Measurements from ENCODE around the gene PTPRQ.

DNA sequence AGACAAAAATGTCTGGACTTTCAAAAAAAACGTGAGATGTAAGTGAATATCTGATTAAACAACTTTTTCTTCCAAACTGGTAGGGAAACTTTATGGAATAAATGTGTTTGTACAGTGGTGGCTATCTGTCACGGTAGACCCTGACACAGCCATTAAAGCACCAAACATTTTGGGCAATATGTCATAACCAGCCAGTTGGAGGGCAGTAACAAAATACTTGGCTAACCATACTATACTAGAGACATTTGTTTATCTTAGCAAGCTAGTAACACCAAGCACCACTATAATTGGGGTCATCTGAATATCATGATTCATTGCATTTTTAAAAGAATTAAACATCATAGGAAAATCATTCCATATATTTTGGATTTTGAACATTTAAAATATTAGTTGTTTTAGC is 257.4 kb downstream of the PTPRQ start:
- TF ChIP-seq SMAD3 (CRISPR knock-in tag; IDR thresholded peaks at IDR 0.05; ENCODE audit: borderline replicate concordance) (no peak), OVOL2 (CRISPR knock-in tag; IDR thresholded peaks at IDR 0.05; ENCODE audit: borderline replicate concordance) (no peak), ZNF219 (CRISPR knock-in tag; IDR thresholded peaks at IDR 0.05; ENCODE audit: borderline replicate concordance) (no peak), FOXP1 (CRISPR knock-in tag; IDR thresholded peaks at IDR 0.05; ENCODE audit: borderline replicate concordance) (no peak), ESRRA (CRISPR knock-in tag; IDR thresholded peaks at IDR 0.05; ENCODE audit: borderline replicate concordance) (no peak), ZBTB21 (CRISPR knock-in tag; IDR thresholded peaks at IDR 0.05; ENCODE audit: borderline replicate concordance) (no peak)
- TF ChIP-seq, protein P1, sequence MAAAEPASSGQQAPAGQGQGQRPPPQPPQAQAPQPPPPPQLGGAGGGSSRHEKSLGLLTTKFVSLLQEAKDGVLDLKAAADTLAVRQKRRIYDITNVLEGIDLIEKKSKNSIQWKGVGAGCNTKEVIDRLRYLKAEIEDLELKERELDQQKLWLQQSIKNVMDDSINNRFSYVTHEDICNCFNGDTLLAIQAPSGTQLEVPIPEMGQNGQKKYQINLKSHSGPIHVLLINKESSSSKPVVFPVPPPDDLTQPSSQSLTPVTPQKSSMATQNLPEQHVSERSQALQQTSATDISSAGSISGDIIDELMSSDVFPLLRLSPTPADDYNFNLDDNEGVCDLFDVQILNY (CRISPR knock-in tag; IDR thresholded peaks at IDR 0.05): no peak
- TF ChIP-seq, protein P2, sequence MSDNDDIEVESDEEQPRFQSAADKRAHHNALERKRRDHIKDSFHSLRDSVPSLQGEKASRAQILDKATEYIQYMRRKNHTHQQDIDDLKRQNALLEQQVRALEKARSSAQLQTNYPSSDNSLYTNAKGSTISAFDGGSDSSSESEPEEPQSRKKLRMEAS (CRISPR knock-in tag; IDR thresholded peaks at IDR 0.05): no peak
- TF ChIP-seq, protein P3, sequence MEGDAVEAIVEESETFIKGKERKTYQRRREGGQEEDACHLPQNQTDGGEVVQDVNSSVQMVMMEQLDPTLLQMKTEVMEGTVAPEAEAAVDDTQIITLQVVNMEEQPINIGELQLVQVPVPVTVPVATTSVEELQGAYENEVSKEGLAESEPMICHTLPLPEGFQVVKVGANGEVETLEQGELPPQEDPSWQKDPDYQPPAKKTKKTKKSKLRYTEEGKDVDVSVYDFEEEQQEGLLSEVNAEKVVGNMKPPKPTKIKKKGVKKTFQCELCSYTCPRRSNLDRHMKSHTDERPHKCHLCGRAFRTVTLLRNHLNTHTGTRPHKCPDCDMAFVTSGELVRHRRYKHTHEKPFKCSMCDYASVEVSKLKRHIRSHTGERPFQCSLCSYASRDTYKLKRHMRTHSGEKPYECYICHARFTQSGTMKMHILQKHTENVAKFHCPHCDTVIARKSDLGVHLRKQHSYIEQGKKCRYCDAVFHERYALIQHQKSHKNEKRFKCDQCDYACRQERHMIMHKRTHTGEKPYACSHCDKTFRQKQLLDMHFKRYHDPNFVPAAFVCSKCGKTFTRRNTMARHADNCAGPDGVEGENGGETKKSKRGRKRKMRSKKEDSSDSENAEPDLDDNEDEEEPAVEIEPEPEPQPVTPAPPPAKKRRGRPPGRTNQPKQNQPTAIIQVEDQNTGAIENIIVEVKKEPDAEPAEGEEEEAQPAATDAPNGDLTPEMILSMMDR (IDR thresholded peaks at IDR 0.05): no peak
- TF ChIP-seq, protein P4, sequence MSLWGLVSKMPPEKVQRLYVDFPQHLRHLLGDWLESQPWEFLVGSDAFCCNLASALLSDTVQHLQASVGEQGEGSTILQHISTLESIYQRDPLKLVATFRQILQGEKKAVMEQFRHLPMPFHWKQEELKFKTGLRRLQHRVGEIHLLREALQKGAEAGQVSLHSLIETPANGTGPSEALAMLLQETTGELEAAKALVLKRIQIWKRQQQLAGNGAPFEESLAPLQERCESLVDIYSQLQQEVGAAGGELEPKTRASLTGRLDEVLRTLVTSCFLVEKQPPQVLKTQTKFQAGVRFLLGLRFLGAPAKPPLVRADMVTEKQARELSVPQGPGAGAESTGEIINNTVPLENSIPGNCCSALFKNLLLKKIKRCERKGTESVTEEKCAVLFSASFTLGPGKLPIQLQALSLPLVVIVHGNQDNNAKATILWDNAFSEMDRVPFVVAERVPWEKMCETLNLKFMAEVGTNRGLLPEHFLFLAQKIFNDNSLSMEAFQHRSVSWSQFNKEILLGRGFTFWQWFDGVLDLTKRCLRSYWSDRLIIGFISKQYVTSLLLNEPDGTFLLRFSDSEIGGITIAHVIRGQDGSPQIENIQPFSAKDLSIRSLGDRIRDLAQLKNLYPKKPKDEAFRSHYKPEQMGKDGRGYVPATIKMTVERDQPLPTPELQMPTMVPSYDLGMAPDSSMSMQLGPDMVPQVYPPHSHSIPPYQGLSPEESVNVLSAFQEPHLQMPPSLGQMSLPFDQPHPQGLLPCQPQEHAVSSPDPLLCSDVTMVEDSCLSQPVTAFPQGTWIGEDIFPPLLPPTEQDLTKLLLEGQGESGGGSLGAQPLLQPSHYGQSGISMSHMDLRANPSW (CRISPR knock-in tag; conservative IDR thresholded peaks at IDR 0.05; ENCODE audit: low read depth): no peak
- TF ChIP-seq, protein P5, sequence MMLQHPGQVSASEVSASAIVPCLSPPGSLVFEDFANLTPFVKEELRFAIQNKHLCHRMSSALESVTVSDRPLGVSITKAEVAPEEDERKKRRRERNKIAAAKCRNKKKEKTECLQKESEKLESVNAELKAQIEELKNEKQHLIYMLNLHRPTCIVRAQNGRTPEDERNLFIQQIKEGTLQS (CRISPR knock-in tag; conservative IDR thresholded peaks at IDR 0.05): no peak
